22Rv1 (cell line): Measurements from ENCODE around the gene SIGLEC9.

Experiments used
- CTCF ChIP-seq: fragments of 450-650 bp; IDR thresholded peaks from 2 replicates; pipeline ENCODE4 v1.5.1; 2017; ENCODE audit warnings: mild to moderate bottlenecking
- ZFX ChIP-seq: fragments of 450-650 bp; IDR thresholded peaks from 2 replicates; pipeline ENCODE4 v1.6.1; 2017; ENCODE audit warnings: antibody characterized with exemption, borderline replicate concordance

- TF ChIP-seq CTCF = no peak
- no peak for TF ChIP-seq ZFX
Measured at GRCh38 chr19:51172223-51172622, 47.5 kb downstream of the SIGLEC9 start.
